Adipocyte (in vitro differentiated cells): Measurements from ENCODE around the gene GPR15LG.

Source experiments
- DNase-seq: peaks from one replicate; pipeline ENCODE4 v3.0.0-alpha.2; 2015; ENCODE audit warnings: low read depth
- H3K27me3 ChIP-seq: replicated peaks from 2 replicates; pipeline ENCODE4 v1.7.0; 2013; ENCODE audit warnings: mild to moderate bottlenecking, low read length, moderate library complexity; ENCODE audit not compliant: control insufficient read depth, insufficient read depth
- H3K36me3 ChIP-seq: 2 replicates; pipeline ENCODE4 v1.7.0; 2013; ENCODE audit warnings: low read length, mild to moderate bottlenecking, moderate library complexity; ENCODE audit not compliant: control insufficient read depth, insufficient read depth, severe bottlenecking
- H3K4me1 ChIP-seq: 2 replicates; pipeline ENCODE4 v1.7.0; 2013; ENCODE audit warnings: mild to moderate bottlenecking, low read length, moderate library complexity; ENCODE audit not compliant: control insufficient read depth, insufficient read depth
- H3K4me3 ChIP-seq: 2 replicates; pipeline ENCODE4 v1.7.0; 2013; ENCODE audit warnings: mild to moderate bottlenecking, low read length, moderate library complexity
- H3K9ac ChIP-seq: 2 replicates; pipeline ENCODE4 v1.7.0; 2013; ENCODE audit warnings: mild to moderate bottlenecking, low read length, moderate library complexity
- H3K9me3 ChIP-seq: 2 replicates; pipeline ENCODE4 v1.7.0; 2013; ENCODE audit warnings: mild to moderate bottlenecking, low read length, moderate library complexity; ENCODE audit not compliant: control insufficient read depth

Gene GPR15LG

GRCh38 chr10:84221916-84222315 lies 48.3 kb downstream of the GPR15LG start:
- no peak for DNase-seq
- Histone ChIP-seq H3K4me1 (no peaks in the 10 kb centered on the region), H3K9me3 (peaks cover 3% of the 10 kb centered on the region), H3K9ac (no peak overlapping the region), H3K27me3 (peaks cover 37% of the 10 kb centered on the region), H3K36me3 (no peaks in the 10 kb centered on the region), H3K4me3 (no peak overlapping the region)

GRCh38 chr10:84224411-84225028 lies 50.9 kb downstream of the GPR15LG start:
- Histone ChIP-seq H3K9ac (no peak overlapping the region), H3K4me1 (no peaks in the 10 kb centered on the region), H3K9me3 (peaks cover 3% of the 10 kb centered on the region), H3K4me3 (no peak overlapping the region), H3K27me3 (peaks cover 36% of the 10 kb centered on the region), H3K36me3 (no peaks in the 10 kb centered on the region)
- DNase-seq = peak; percentile 4

DNA sequence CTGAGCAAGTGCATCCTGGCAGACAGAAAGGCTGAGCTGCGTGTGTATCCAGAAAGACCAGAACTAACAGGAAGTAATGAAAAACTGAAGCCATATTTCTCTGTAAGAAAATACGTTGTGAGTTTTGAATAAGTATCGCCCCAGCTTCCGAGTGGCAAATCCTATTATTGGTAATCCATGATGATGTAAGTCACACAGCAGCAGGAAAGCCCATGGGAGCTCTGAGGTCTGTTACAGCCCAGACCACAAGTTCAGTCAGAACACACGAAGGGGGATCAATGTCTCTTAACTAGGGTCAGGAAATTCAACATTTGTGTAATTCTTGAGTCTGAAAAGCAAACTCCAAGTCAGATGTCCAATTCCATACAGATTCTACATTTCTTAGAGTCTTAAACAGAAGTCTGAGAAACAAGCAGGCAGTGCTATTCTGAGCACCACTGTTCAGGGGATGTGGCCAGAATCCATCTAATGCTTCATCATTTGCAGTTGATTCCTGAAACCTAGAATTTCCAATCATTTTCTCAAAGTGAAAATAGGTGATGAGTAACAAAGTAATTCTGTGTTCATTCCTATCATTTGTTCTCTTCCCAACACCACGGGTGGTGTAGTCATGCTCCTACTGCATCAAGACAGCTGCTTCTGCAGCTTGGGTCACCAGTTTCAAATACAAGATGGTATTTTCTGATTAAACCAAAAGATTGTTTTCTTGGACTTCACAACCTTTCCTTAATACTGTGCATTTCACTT lies 52.0 kb downstream of the GPR15LG start, which contains the start of gene LRIT2:
LRIT2 (minus strand) TSS at position 118 of the 747 bp plus-strand sequence; CDS start at position 94, 24 bp downstream.
- no peaks in the 10 kb centered on the region for H3K9me3 ChIP-seq
- no peak within 1 kb of the TSS for H3K9ac ChIP-seq
- H3K4me3 ChIP-seq = no peak within 1 kb of the TSS
- no peaks in the 10 kb centered on the region for H3K36me3 ChIP-seq
- H3K27me3 ChIP-seq = peaks cover 30% of the 10 kb centered on the region
- peaks cover 8% of the 10 kb centered on the region for H3K4me1 ChIP-seq
- DNase-seq = peak; percentile 49

DNA sequence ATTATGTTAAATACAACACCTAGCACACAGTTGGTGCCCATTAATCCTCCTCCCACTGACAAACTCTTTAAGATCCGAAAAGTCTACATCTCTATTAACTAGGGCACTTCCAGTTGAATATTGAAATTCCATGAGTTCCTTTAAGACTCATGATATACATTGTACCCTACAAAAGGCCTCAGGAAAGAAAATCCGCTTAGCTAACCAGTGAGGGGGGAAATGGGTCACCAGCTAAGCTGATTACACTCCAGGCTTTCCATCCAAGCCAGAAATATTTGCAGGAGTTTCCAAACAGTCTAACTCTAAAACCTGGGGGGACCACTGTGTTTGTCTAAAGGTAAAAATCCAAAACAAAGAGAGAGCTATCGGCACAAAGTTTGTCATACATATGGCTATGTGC lies 53.0 kb downstream of the GPR15LG start:
- H3K9ac ChIP-seq = no peak overlapping the region
- H3K36me3 ChIP-seq = no peaks in the 10 kb centered on the region
- H3K9me3 ChIP-seq = no peaks in the 10 kb centered on the region
- H3K27me3 ChIP-seq = peaks cover 35% of the 10 kb centered on the region
- no peak for DNase-seq
- peaks cover 13% of the 10 kb centered on the region for H3K4me1 ChIP-seq
- no peak overlapping the region for H3K4me3 ChIP-seq

- H3K9ac ChIP-seq = no peak overlapping the region
- no peak for DNase-seq
- peaks cover 37% of the 10 kb centered on the region for H3K27me3 ChIP-seq
- no peak overlapping the region for H3K4me3 ChIP-seq
- peaks cover 13% of the 10 kb centered on the region for H3K4me1 ChIP-seq
- no peaks in the 10 kb centered on the region for H3K9me3 ChIP-seq
- H3K36me3 ChIP-seq = no peaks in the 10 kb centered on the region
Measured at GRCh38 chr10:84227810-84228209, 54.2 kb downstream of the GPR15LG start.

- no peak for DNase-seq
- Histone ChIP-seq H3K4me3 (no peak overlapping the region), H3K36me3 (no peaks in the 10 kb centered on the region)
Measured at GRCh38 chr10:84230359-84230758, 56.8 kb downstream of the GPR15LG start.

DNA sequence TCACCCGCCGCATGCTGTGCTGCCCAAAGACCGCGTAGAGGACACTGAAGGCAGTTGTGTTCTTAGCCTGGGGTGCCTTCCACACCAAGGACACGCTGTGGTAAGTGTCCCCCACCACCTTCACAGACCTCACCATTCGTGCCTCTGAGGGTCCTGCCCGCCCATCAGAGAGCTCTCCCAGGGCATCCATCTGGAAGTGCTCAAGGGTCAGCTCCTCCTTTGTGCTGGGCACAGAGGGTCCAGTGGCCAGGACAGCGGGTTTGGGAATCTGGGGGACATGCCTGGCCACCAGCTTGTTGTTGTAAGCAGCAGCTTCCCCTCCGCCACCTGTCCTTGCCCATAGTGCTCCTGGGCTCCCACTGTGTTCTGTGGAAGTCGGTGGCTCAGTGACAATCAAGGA lies 58.8 kb downstream of the GPR15LG start:
- Histone ChIP-seq H3K4me1 (peaks cover 13% of the 10 kb centered on the region), H3K9ac (no peak overlapping the region), H3K36me3 (no peaks in the 10 kb centered on the region), H3K4me3 (no peak overlapping the region), H3K27me3 (peaks cover 28% of the 10 kb centered on the region), H3K9me3 (no peaks in the 10 kb centered on the region)
- no peak for DNase-seq

More at GRCh38 chr10:84230359-84230758, 56.8 kb downstream of the GPR15LG start:
- H3K9ac ChIP-seq = no peak overlapping the region
- peaks cover 13% of the 10 kb centered on the region for H3K4me1 ChIP-seq
- H3K27me3 ChIP-seq = peaks cover 35% of the 10 kb centered on the region
- no peaks in the 10 kb centered on the region for H3K9me3 ChIP-seq

- Histone ChIP-seq H3K9ac (no peak overlapping the region), H3K36me3 (no peaks in the 10 kb centered on the region), H3K9me3 (no peaks in the 10 kb centered on the region), H3K27me3 (peaks cover 28% of the 10 kb centered on the region), H3K4me3 (no peak overlapping the region), H3K4me1 (peaks cover 13% of the 10 kb centered on the region)
- DNase-seq = no peak
Measured at GRCh38 chr10:84233940-84234339, 60.3 kb downstream of the GPR15LG start.

- no peaks in the 10 kb centered on the region for H3K9me3 ChIP-seq
- no peak for DNase-seq
- no peak overlapping the region for H3K4me3 ChIP-seq
- H3K4me1 ChIP-seq = peaks cover 13% of the 10 kb centered on the region
- H3K27me3 ChIP-seq = peaks cover 33% of the 10 kb centered on the region
- H3K36me3 ChIP-seq = no peaks in the 10 kb centered on the region
- no peak overlapping the region for H3K9ac ChIP-seq
Measured at GRCh38 chr10:84234479-84234878, 60.9 kb downstream of the GPR15LG start.
